HL-60 (cell line): Measurements from ENCODE around the gene GET3.

Source experiments
- CTCF ChIP-seq: IDR thresholded peaks from one replicate; pipeline ENCODE4 v1.5.1; 2011; ENCODE audit warnings: low read length, control low read depth, inconsistent platforms; ENCODE audit not compliant: insufficient read depth
- POLR2AphosphoS5 ChIP-seq: IDR thresholded peaks from 2 replicates; pipeline ENCODE4 v1.6.1; 2012; ENCODE audit warnings: low read depth

- TF ChIP-seq POLR2AphosphoS5 (no peak), CTCF (no peak)
Measured at GRCh38 chr19:12788042-12788681, 50.9 kb downstream of the GET3 start.
